OCI-LY3 (cell line): ENCODE measurements around the gene SLC38A11.

Experiments used
- CTCF ChIP-seq: fragments of 200-600, 300-600 bp; sonication (generic); IDR thresholded peaks from 2 replicates; pipeline ENCODE4 v1.5.1; 2014; ENCODE audit warnings: antibody characterized with exemption, low read length, low read depth
- EZH2phosphoT487 ChIP-seq: fragments of 200-600 bp; shearing (Covaris generic); IDR thresholded peaks from 2 replicates; pipeline ENCODE4 v1.6.1; 2018; ENCODE audit warnings: antibody characterized with exemption, mixed run types, low read depth

- TF ChIP-seq CTCF = no peak
- no peak for TF ChIP-seq EZH2phosphoT487
These were observed 21.6 kb downstream of the SLC38A11 start for GRCh38 chr2:164933671-164934189.
